PFSK-1 (cell line): ENCODE measurements around the gene OR1N1. TPM values are rescaled to one million over a fixed set of nuclear protein-coding genes. Genes with fewer than 3 reads are reported as not detected.

Experiments
- FOXP2 ChIP-seq: optimal IDR thresholded peaks from 2 replicates; pipeline ENCODE3; 2011; ENCODE audit warnings: borderline replicate concordance, control low read depth, inconsistent platforms; ENCODE audit not compliant: insufficient read depth; ENCODE audit errors: extremely low read length, extremely low read depth
- POLR2AphosphoS5 ChIP-seq: IDR thresholded peaks from 2 replicates; pipeline ENCODE4 v1.6.1; 2012; ENCODE audit warnings: low read depth, mild to moderate bottlenecking, control low read depth, low read length, moderate library complexity
- SIN3A ChIP-seq: IDR thresholded peaks from 2 replicates; pipeline ENCODE4 v1.6.1; 2012; ENCODE audit warnings: mild to moderate bottlenecking, low read length, moderate library complexity, borderline replicate concordance; ENCODE audit not compliant: insufficient read depth
- TAF1 ChIP-seq: IDR thresholded peaks from 2 replicates; pipeline ENCODE4 v1.6.1; 2012; ENCODE audit warnings: low read length, control low read depth, borderline replicate concordance; ENCODE audit not compliant: insufficient read depth
- polyA plus RNA-seq: library from polyadenylated mRNA; unstranded; fragments of >200 nt; gene quantifications from one replicate; pipeline ENCODE4 v1.2.1, GENCODE V29; 2012; ENCODE audit warnings: low read depth, missing spikeins; ENCODE audit not compliant: insufficient read length
- TF ChIP-seq, protein P1 (sequence below), 2 experiments: IDR thresholded peaks; 2 replicates each; pipeline versions ENCODE4 v1.6.1 to v1.8.0; 2011 to 2012; ENCODE audit warnings: low read depth in 2 of 2, low read length in 2 of 2, control low read depth in 1 of 2, inconsistent platforms in 1 of 2, mild to moderate bottlenecking in 1 of 2, moderate library complexity in 1 of 2; ENCODE audit not compliant: insufficient read depth in 1 of 2

Gene OR1N1, protein sequence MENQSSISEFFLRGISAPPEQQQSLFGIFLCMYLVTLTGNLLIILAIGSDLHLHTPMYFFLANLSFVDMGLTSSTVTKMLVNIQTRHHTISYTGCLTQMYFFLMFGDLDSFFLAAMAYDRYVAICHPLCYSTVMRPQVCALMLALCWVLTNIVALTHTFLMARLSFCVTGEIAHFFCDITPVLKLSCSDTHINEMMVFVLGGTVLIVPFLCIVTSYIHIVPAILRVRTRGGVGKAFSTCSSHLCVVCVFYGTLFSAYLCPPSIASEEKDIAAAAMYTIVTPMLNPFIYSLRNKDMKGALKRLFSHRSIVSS
- not detected for polyA plus RNA-seq

DNA sequence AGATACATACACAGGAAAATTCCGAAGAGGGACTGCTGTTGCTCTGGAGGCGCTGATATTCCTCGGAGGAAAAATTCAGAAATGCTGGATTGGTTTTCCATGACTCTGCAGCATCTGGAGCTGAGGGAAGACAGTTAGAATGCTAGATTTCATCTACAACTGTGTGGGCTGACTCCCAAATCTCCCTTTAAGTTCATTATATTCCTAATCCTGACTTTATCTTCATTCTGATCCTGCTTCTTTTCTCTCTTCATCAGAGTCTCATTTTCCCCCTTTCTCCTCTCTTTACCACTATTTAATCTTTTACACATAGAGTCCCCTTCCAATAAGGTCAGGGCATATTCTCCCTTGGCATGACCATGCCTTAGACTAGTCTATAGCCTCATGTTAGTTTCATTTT lies at the start of gene OR1N1:
TSS of gene OR1N1 (minus strand) at position 101 of the 400 bp plus-strand sequence. CDS start at position 101, 0 bp downstream.
- no peak for TF ChIP-seq POLR2AphosphoS5
- no peak for TF ChIP-seq FOXP2
- no peak for TF ChIP-seq SIN3A
- TF ChIP-seq, protein P1, sequence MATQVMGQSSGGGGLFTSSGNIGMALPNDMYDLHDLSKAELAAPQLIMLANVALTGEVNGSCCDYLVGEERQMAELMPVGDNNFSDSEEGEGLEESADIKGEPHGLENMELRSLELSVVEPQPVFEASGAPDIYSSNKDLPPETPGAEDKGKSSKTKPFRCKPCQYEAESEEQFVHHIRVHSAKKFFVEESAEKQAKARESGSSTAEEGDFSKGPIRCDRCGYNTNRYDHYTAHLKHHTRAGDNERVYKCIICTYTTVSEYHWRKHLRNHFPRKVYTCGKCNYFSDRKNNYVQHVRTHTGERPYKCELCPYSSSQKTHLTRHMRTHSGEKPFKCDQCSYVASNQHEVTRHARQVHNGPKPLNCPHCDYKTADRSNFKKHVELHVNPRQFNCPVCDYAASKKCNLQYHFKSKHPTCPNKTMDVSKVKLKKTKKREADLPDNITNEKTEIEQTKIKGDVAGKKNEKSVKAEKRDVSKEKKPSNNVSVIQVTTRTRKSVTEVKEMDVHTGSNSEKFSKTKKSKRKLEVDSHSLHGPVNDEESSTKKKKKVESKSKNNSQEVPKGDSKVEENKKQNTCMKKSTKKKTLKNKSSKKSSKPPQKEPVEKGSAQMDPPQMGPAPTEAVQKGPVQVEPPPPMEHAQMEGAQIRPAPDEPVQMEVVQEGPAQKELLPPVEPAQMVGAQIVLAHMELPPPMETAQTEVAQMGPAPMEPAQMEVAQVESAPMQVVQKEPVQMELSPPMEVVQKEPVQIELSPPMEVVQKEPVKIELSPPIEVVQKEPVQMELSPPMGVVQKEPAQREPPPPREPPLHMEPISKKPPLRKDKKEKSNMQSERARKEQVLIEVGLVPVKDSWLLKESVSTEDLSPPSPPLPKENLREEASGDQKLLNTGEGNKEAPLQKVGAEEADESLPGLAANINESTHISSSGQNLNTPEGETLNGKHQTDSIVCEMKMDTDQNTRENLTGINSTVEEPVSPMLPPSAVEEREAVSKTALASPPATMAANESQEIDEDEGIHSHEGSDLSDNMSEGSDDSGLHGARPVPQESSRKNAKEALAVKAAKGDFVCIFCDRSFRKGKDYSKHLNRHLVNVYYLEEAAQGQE (IDR thresholded peaks at IDR 0.05; ENCODE audit: insufficient read depth in 1 of 2, low read depth in 2 of 2, low read length in 2 of 2): no peak
- TF ChIP-seq TAF1: no peak

DNA sequence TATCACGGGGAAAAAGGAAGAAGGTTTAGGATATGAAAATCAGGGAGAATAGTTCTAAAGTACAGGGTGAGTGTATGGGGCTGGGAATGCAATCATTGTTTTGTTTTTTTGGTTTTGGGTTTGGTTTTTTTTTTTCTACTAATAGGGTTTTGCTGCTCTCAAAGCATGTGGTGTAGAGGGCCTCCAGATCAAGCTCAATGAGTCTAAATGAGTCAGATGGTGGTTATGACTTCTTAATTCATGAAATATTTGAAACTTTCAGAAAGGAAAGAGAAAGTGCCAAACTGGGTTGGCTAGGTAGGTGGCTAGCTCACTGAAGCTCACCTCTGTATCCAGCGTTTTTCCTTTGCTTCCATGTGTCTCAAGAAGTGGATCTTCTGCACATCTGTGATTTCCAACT lies 45.4 kb upstream of the OR1N1 start:
- no peak for TF ChIP-seq SIN3A
- TF ChIP-seq POLR2AphosphoS5: no peak
- TF ChIP-seq, protein P1 (IDR thresholded peaks at IDR 0.05; ENCODE audit: insufficient read depth in 1 of 2, low read depth in 2 of 2, low read length in 2 of 2): no peak
- no peak for TF ChIP-seq FOXP2
- no peak for TF ChIP-seq TAF1

DNA sequence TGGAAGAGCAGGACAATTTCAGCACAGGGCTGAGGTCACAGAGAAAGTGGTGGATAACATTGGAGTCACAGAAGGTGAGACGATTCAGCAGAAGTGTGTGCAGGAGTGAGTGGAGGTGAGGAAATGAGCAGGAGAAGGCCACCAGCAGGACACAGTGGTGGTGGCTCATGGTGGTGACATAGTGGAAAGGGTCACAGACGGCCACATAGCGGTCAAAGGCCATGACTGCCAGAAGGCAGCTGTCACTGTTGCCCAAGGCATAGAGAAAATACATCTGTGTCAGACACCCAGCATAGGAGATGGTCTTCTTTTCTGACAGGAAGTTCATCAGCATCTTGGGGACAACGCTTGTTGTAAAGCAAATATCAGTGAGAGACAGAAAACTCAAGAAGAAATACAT lies 40.8 kb upstream of the OR1N1 start:
- TF ChIP-seq FOXP2 (no peak), POLR2AphosphoS5 (no peak), SIN3A (no peak), TAF1 (no peak)
- TF ChIP-seq, protein P1 (IDR thresholded peaks at IDR 0.05; ENCODE audit: insufficient read depth in 1 of 2, low read depth in 2 of 2, low read length in 2 of 2): no peak

DNA sequence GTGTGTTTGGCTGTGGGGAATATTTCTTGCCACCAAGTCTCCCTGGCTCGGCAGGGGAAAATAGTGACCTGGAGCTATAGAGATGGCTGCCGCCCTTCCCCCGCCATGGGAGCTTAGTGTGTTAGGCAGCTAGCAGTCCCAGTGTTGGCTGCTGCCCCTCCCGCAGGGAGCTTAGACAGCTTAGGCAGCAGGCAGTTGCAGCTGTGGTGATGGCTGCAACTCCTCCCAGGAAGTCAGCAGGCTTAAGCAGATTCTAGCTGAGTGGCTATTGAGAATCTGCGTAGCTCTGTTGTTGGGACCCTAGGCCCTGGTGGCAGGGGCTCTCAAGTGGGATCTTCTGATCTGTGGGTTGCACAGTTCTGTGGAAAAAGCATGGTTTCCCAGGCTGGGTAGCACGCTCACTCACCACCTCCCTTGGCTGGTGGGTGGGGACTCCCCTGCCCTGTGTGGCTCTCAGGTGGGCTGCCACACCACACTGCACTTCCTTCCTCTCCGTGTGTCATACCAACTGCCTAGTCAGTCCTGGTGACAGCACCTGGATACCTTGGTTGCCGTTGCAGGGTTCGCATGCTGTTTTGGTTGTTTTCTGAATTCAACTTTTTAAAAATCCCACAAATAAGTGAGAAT lies 35.2 kb upstream of the OR1N1 start:
- TF ChIP-seq POLR2AphosphoS5 (no peak), FOXP2 (no peak), SIN3A (no peak), TAF1 (no peak)
- TF ChIP-seq, protein P1 (IDR thresholded peaks at IDR 0.05; ENCODE audit: insufficient read depth in 1 of 2, low read depth in 2 of 2, low read length in 2 of 2): no peak

DNA sequence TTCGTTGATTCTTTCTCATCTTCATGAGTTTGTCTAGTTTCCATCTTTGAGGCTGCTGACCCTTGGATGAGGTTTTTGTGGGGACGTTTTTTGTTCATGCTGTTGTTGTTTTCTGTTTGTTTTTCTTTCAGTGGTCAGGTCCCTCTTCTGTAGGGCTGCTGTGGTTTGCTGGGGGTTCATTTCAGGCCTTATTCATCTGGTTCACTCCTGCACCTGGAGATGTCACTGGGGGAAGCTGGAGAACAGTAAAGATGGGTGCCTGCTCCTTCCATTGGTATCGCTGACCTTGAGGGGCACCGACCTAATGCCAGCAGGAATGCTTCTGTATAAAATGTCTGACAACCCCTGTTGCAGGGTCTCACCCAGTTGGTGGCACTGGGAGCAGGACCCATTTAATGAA lies 34.4 kb upstream of the OR1N1 start:
- TF ChIP-seq POLR2AphosphoS5 (no peak), FOXP2 (no peak), TAF1 (no peak), SIN3A (no peak)
- TF ChIP-seq, protein P1 (IDR thresholded peaks at IDR 0.05; ENCODE audit: insufficient read depth in 1 of 2, low read depth in 2 of 2, low read length in 2 of 2): no peak
